Body of pancreas (tissue), 4 donors: ENCODE data around the gene AUTS2. TPM values are rescaled to one million over a fixed set of nuclear protein-coding genes. Genes with fewer than 3 reads are reported as not detected.

Experiments
- ATAC-seq: fragments of 150-250 bp; one replicate; pipeline ENCODE4 v1.9.1; 2016
- DNase-seq, 4 donors: peaks; one replicate each; pipeline ENCODE4 v3.0.0-alpha.2; 2019
- H3K27ac ChIP-seq, 4 donors: fragments of 200-600 bp; sonication (generic); 1 replicate in 3 of 4; 2 replicates in 1 of 4; pipeline versions ENCODE4 v1.5.1 to v1.6.1; 2016 to 2019; ENCODE audit warnings: mild to moderate bottlenecking in 1 of 4, mixed read lengths in 1 of 4, moderate library complexity in 1 of 4
- H3K27me3 ChIP-seq, 2 donors: fragments of 200-600 bp; sonication (generic); one replicate each; pipeline ENCODE4 v1.6.0; 2016; ENCODE audit warnings: mild to moderate bottlenecking in 1 of 2
- H3K36me3 ChIP-seq, 2 donors: fragments of 200-600 bp; sonication (generic); replicated peaks in 1 of 2; 2 replicates each; pipeline ENCODE4 v1.5.1; 2016; ENCODE audit warnings: low read depth in 2 of 2; ENCODE audit not compliant: insufficient read depth in 1 of 2
- H3K4me1 ChIP-seq: fragments of 200-600 bp; sonication (generic); one replicate; pipeline ENCODE4 v1.6.0; 2016
- H3K4me3 ChIP-seq, 2 donors: fragments of 200-600 bp; sonication (generic); 1 replicate in 1 of 2; 2 replicates in 1 of 2; pipeline ENCODE4 v1.5.1; 2016 to 2019
- H3K9me3 ChIP-seq, 3 donors: fragments of 200-600 bp; sonication (generic); 1 replicate in 2 of 3; 2 replicates in 1 of 3; pipeline ENCODE4 v1.5.1; 2016
- CTCF ChIP-seq, 7 experiments: fragments of 450-650 bp in 4 of 7; fragments of 200-600 bp in 3 of 7; sonication (generic) in 3 of 7; IDR thresholded peaks; one replicate each; pipeline ENCODE4 v1.5.1; 2016 to 2019; ENCODE audit warnings: antibody characterized with exemption in 7 of 7
- POLR2A ChIP-seq, 3 donors: fragments of 450-650 bp; IDR thresholded peaks; one replicate each; pipeline ENCODE4 v1.6.1; 2016; ENCODE audit warnings: antibody characterized with exemption in 3 of 3, mild to moderate bottlenecking in 2 of 3
- WGBS, 2 donors: methylation state at CpG; one replicate each; pipeline ENCODE4 v1.1.5; 2017; 5-methylcytosine and 5-hydroxymethylcytosine counted together
- intact Hi-C: fragments of 100-400 bp; cut with DNase I; formaldehyde crosslinking; loops from one replicate; pipeline ENCODE4 v1.15.1; 2023
- total RNA-seq, 2 donors: library from RNA; depleted of rRNA; stranded (reverse); fragments of >200 nt; gene quantifications; one replicate each; pipeline ENCODE4 v1.1.0, GENCODE V29; 2016

AUTS2 gene
- total RNA-seq, 2 donors from 2014 or later: 11.7 to 18.5 TPM

GRCh38 chr7:69753981-69754380 lies 155.7 kb downstream of the AUTS2 start:
- Histone ChIP-seq H3K36me3 (no peaks in the 10 kb centered on the region), H3K9me3 (no peaks in the 10 kb centered on the region), H3K27me3 (no peaks in the 10 kb centered on the region), H3K27ac (no peak overlapping the region), H3K4me1 (peaks cover 10% of the 10 kb centered on the region), H3K4me3 (no peak overlapping the region)
- TF ChIP-seq CTCF (IDR thresholded peaks at IDR 0.05) (no peak), POLR2A (IDR thresholded peaks at IDR 0.05) (no peak)
- intact Hi-C loops: no loop called here
- 59 to 76% methylated on average over 2 of the region's 2 CpGs for WGBS, 2 donors
- ATAC-seq (no peak), DNase-seq (no peak)

- intact Hi-C loops: no loop called here
- H3K27ac ChIP-seq: no peak overlapping the region
- ATAC-seq (no peak), DNase-seq (no peak)
- 66 to 78% methylated on average over 3 of the region's 3 CpGs for WGBS, 2 donors
- H3K27me3 ChIP-seq: no peaks in the 10 kb centered on the region
- H3K4me3 ChIP-seq: no peak overlapping the region
- no peaks in the 10 kb centered on the region for H3K9me3 ChIP-seq
- H3K4me1 ChIP-seq: peaks cover 10% of the 10 kb centered on the region
- no peaks in the 10 kb centered on the region for H3K36me3 ChIP-seq
- TF ChIP-seq CTCF (IDR thresholded peaks at IDR 0.05) (no peak), POLR2A (IDR thresholded peaks at IDR 0.05) (no peak)
These were observed 156.2 kb downstream of the AUTS2 start for GRCh38 chr7:69754476-69754875.

GRCh38 chr7:69756235-69756634 lies 158.0 kb downstream of the AUTS2 start:
- TF ChIP-seq CTCF (IDR thresholded peaks at IDR 0.05): no peak
- TF ChIP-seq POLR2A (IDR thresholded peaks at IDR 0.05): no peak
- Histone ChIP-seq H3K36me3 (no peaks in the 10 kb centered on the region), H3K4me3 (no peak overlapping the region), H3K4me1 (peaks cover 10% of the 10 kb centered on the region), H3K27me3 (no peaks in the 10 kb centered on the region), H3K27ac (no peak overlapping the region), H3K9me3 (no peaks in the 10 kb centered on the region)
- 88 to 100% methylated on average over 1 of the region's 1 CpG for WGBS, 2 donors
- ATAC-seq (no peak), DNase-seq (no peak)
- intact Hi-C loops: no loop called here

- no peak for TF ChIP-seq POLR2A (IDR thresholded peaks at IDR 0.05)
- TF ChIP-seq CTCF (IDR thresholded peaks at IDR 0.05): peak in 1 of 7 experiments; percentile 30
- 65 to 69% methylated on average over 1 of the region's 1 CpG for WGBS, 2 donors
- intact Hi-C loops: no loop called here
- no peak overlapping the region for H3K4me3 ChIP-seq
- ATAC-seq: no peak
- no peaks in the 10 kb centered on the region for H3K27me3 ChIP-seq
- H3K27ac ChIP-seq: no peak overlapping the region
- no peaks in the 10 kb centered on the region for H3K9me3 ChIP-seq
- DNase-seq: no peak
- no peaks in the 10 kb centered on the region for H3K36me3 ChIP-seq
- no peaks in the 10 kb centered on the region for H3K4me1 ChIP-seq
These were observed 159.3 kb downstream of the AUTS2 start for GRCh38 chr7:69757528-69757927.

- Histone ChIP-seq H3K4me1 (no peaks in the 10 kb centered on the region), H3K27me3 (no peaks in the 10 kb centered on the region), H3K4me3 (no peak overlapping the region), H3K27ac (no peak overlapping the region), H3K9me3 (no peaks in the 10 kb centered on the region), H3K36me3 (no peaks in the 10 kb centered on the region)
- DNase-seq: no peak
- no peak for TF ChIP-seq CTCF (IDR thresholded peaks at IDR 0.05)
- no peak for TF ChIP-seq POLR2A (IDR thresholded peaks at IDR 0.05)
- WGBS, 2 donors: 39 to 58% methylated on average over 1 of the region's 1 CpG
- intact Hi-C loops: no loop called here
- no peak for ATAC-seq
These were observed 159.7 kb downstream of the AUTS2 start for GRCh38 chr7:69757981-69758430.
